Measurements from ENCODE around the gene SLC22A31. TPM values are rescaled to one million over a fixed set of nuclear protein-coding genes. Genes with fewer than 3 reads are reported as not detected.

SLC22A31 gene
- total and polyA plus RNA-seq, 5 donors = 0.05 to 0.69 (median 0.12) TPM; not detected in 2

DNA sequence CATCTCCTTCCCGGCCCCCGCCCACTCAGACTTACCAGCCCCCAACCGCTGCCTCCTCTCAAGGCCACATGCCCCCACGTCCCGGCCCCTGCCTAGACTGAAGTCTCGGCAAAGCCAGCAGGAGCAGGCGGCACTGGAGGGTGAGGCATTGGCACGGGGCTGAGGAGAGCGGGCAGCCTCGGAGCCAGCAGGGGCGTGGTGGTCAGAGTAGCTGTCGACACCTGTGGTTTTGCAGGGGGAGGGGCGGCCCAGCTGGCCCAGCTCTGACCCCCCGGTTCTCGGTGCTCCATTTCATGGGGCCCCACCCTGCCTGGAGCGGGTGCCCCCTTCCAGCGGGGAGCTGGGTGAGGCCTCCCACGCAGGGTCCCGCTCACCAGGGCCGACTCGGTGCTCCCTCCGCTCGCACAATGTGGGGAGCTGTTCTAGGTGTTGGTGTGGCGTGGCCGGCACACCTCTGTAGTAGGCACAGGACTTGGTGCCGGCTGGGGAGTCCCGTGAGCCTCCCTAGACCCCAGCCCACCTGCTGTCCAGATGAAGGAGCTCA lies 24.1 kb downstream of the SLC22A31 start:
- Histone ChIP-seq H3K4me1 (ENCODE audit: control insufficient read depth, insufficient read depth, low read length) (no peaks in the 10 kb centered on the region), H3K4me3 (ENCODE audit: low read length) (no peak overlapping the region), H3K9me3 (ENCODE audit: control insufficient read depth, low read length) (no peaks in the 10 kb centered on the region), H3K27ac (ENCODE audit: low read length) (no peak overlapping the region), H3K27me3 (ENCODE audit: control insufficient read depth, insufficient read depth) (no peaks in the 10 kb centered on the region)
- DNase-seq (no peak), ATAC-seq (no peak)
- intact Hi-C loops (cut with DNase I) = no loop called here
- 78% methylated on average over 27 of the region's 27 CpGs for WGBS

DNA sequence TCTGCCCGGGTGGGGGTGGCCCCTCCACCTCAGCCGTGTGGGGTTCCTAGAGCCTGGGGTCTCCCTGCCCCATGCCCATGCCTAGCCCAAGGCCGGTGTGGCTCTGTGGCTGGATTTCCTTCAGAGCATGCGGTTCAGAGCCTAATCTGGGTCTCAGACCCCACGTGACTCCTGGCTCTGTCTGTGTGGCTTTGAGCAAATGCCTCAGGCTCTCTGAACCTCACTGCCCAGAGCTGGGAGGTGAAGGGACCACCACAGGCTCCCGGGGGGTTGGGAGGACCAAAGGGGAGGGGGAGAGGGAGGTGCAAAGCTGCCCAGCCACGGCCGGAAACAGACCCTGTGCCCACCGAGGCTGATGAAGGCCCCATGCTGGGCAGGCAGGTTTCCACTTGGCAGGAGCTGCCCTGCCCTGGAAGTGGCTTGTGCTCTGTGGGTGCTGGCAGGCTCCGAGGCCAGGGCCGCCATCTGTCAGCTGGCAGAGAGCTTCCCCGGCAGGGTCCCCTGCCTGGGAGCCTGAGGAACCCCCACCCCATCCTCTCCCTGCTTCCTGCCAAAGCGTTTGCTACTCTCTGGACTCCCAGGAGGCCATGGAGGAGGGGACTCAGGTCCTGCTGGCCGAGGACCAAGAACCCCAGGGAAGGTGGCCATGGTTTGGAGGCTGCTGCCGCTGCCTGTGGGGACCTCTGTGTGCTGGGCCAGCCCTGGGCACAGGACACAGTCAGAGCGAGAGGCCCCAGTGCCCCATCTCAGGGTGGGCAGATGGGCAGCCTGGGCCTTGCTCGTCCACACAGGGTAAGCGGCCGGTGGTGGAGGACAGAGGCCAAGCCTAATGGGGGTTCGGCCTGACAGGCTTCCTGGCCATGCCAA lies 24.8 kb downstream of the SLC22A31 start:
- H3K4me3 ChIP-seq (ENCODE audit: low read length) = no peak overlapping the region
- no peak for ATAC-seq
- no peak overlapping the region for H3K27ac ChIP-seq (ENCODE audit: low read length)
- intact Hi-C loops (cut with DNase I) = no loop called here
- no peaks in the 10 kb centered on the region for H3K9me3 ChIP-seq (ENCODE audit: control insufficient read depth, low read length)
- H3K27me3 ChIP-seq (ENCODE audit: control insufficient read depth, insufficient read depth) = no peaks in the 10 kb centered on the region
- WGBS = 54% methylated on average over 20 of the region's 20 CpGs
- no peaks in the 10 kb centered on the region for H3K4me1 ChIP-seq (ENCODE audit: control insufficient read depth, insufficient read depth, low read length)
- no peak for DNase-seq

DNA sequence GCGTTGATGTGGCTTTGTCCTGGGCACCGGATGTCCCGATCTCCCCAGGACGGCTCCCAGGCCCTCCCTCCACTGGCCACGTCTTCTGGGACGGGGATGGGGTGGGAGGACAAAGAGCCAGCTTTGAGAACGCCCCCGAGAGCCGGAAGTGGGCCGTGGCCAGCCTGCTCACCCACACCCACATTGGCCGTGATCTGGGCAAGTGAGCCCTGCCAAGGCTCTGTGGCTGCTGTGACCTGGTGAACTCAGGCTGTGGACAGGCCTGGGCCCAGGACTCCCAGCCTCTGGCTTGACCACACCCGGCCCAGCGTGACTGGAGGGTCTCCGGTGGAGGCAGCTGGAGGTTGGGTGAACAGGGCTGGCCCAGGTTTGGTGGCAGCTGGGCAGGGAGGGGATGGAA lies 25.5 kb downstream of the SLC22A31 start:
- Histone ChIP-seq H3K9me3 (ENCODE audit: control insufficient read depth, low read length) (no peaks in the 10 kb centered on the region), H3K4me1 (ENCODE audit: control insufficient read depth, insufficient read depth, low read length) (no peaks in the 10 kb centered on the region), H3K27me3 (ENCODE audit: control insufficient read depth, insufficient read depth) (no peaks in the 10 kb centered on the region), H3K27ac (ENCODE audit: low read length) (no peak overlapping the region), H3K4me3 (ENCODE audit: low read length) (no peak overlapping the region)
- ATAC-seq = no peak
- intact Hi-C loops (cut with DNase I) = no loop called here
- WGBS = 71% methylated on average over 14 of the region's 14 CpGs
- DNase-seq = peak in 2 of 3 donors; percentile 53 to 81

DNA sequence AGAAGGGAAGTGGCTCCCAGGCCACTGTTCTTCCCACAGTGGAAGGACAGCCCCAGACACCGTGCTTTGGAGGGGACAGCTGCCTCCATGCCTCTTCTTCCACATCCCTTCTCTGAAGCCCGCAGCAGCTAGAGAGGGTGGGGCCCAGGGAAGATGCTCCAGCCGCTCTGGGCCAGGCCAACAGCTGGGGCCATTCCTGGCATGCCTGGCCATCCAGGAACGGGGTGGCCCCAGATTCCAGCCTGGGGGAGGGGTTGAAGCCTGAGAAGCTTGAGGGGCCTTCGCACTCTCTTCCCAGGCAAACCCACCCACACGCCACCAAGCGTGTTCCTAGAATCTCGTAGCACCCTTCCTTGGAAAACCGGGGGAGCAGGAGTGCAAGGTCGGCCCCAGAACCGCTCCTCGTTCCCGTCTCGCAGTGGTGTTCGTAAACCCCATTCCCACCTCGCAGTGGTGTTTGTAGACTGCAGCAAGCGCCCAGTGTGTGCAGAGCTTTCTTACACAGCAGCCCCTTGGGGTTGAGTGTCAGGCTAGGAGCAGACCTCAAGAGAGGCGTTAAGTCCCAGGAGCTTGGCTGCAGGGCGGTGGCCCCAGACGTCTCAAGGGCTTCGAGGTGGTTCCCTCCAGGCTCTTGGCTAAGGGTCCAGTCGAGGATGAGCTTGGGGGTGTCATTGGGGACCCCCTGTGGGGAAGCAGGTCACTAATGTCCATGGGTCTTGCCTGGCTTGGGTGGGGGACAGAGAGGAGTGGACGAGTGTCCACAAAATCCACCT lies 26.1 kb downstream of the SLC22A31 start:
- Histone ChIP-seq H3K9me3 (ENCODE audit: control insufficient read depth, low read length) (no peaks in the 10 kb centered on the region), H3K4me1 (ENCODE audit: control insufficient read depth, insufficient read depth, low read length) (no peaks in the 10 kb centered on the region), H3K27me3 (ENCODE audit: control insufficient read depth, insufficient read depth) (no peaks in the 10 kb centered on the region), H3K4me3 (ENCODE audit: low read length) (no peak overlapping the region), H3K27ac (ENCODE audit: low read length) (no peak overlapping the region)
- no peak for ATAC-seq
- intact Hi-C loops (cut with DNase I) = no loop called here
- 73% methylated on average over 23 of the region's 23 CpGs for WGBS
- no peak for DNase-seq

DNA sequence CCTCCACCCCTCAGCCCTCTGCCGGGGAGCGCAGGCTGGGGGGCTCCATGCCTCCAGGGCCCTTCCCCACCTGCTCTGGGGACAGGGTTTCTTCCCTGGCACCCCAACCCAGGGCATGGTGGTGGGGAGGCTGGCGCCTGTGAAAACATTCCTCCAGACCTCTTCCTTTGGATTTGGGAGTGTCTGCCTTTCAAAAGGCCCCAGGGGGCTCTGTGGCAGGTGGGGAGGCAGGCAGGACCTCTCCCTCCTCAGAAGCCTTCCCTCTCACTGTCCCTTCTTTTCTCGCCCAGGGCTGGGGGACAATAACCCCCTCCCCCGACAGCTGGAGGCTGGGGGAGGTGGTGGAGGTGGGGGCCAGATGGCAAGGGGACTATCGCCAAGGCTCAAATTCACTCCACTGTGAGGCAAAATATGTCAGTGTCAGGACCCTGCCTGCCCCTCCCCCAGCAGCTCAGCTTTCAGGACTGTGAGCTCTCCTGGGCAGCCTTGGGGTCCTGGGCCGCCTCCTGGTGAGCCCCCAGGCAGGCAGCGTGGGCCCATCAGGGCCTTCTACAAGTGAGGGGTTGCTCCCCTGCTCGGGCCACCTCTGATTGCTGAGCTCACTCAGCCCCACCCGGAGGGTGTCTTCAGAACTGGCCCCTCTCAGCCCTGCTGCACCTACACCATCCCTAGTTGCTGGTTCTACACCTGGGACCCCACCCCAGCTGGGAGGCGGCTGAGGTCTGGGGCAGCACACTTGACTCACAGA lies 27.0 kb downstream of the SLC22A31 start:
- WGBS = 72% methylated on average over 11 of the region's 11 CpGs
- H3K4me1 ChIP-seq (ENCODE audit: control insufficient read depth, insufficient read depth, low read length) = no peaks in the 10 kb centered on the region
- DNase-seq (peak in 1 of 3 donors; percentile 39), ATAC-seq (no peak)
- H3K27me3 ChIP-seq (ENCODE audit: control insufficient read depth, insufficient read depth) = no peaks in the 10 kb centered on the region
- H3K4me3 ChIP-seq (ENCODE audit: low read length) = no peak overlapping the region
- H3K27ac ChIP-seq (ENCODE audit: low read length) = no peak overlapping the region
- no peaks in the 10 kb centered on the region for H3K9me3 ChIP-seq (ENCODE audit: control insufficient read depth, low read length)
- intact Hi-C loops (cut with DNase I) = no loop called here

DNA sequence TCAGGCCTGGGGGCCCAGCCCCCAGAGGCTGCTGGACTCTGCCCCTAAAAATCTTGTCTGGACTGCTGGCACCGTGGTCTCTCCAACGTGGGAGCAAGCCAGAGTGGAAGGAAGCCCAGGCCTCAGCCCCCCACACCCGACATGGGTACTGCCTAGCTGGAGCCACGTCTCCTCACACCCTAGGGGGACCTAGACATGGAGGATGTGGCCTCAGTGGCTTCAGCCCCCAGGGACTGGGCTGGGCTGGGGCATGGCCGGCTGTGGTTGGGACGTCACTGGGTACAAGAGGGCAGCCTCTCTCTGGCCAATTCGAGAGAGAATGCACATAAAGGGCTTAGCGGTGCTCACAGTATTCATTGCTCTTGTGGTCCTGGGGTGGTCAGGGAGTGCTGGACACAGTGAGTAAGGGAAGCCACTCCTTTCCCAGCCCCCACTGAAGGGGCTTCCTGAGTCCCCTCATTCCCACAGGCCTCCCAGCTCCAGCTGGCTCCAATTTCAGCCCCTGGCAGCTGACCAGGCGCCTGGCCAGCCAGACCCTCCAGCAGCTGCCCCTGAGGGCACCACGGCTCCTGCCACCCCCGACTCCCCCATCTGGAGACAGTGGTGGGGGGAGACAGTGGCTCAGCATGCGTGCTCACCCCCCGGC lies 27.7 kb downstream of the SLC22A31 start:
- Histone ChIP-seq H3K27ac (ENCODE audit: low read length) (no peak overlapping the region), H3K9me3 (ENCODE audit: control insufficient read depth, low read length) (no peaks in the 10 kb centered on the region), H3K27me3 (ENCODE audit: control insufficient read depth, insufficient read depth) (no peaks in the 10 kb centered on the region), H3K4me1 (ENCODE audit: control insufficient read depth, insufficient read depth, low read length) (no peaks in the 10 kb centered on the region), H3K4me3 (ENCODE audit: low read length) (no peak overlapping the region)
- intact Hi-C loops (cut with DNase I) = no loop called here
- 46% methylated on average over 13 of the region's 13 CpGs for WGBS
- ATAC-seq (no peak), DNase-seq (peak in 2 of 3 donors; percentile 41 to 62)

DNA sequence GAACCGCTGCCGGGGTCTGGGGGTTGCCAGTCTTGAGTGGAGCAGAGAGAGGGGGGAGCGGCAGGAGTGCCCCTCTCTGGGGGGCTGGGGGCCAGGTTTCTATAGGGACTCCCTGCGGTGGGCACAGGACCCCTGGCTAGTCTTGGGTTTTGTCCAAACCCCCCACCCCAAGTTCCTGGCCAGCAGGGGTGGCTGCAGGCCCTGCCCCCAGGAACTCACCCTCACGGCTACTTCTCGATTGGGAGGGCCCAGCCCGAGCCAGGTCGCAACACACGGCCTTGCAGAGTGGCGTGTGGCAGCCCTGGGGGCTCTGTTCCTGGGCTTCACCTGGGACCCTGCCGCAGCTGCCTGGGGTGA lies 28.2 kb downstream of the SLC22A31 start:
- 86% methylated on average over 11 of the region's 11 CpGs for WGBS
- Histone ChIP-seq H3K9me3 (ENCODE audit: control insufficient read depth, low read length) (no peaks in the 10 kb centered on the region), H3K27ac (ENCODE audit: low read length) (no peak overlapping the region), H3K27me3 (ENCODE audit: control insufficient read depth, insufficient read depth) (no peaks in the 10 kb centered on the region), H3K4me1 (ENCODE audit: control insufficient read depth, insufficient read depth, low read length) (no peaks in the 10 kb centered on the region), H3K4me3 (ENCODE audit: low read length) (no peak overlapping the region)
- DNase-seq (peak in 2 of 3 donors; percentile 43 to 70), ATAC-seq (no peak)
- intact Hi-C loops (cut with DNase I) = no loop called here

DNA sequence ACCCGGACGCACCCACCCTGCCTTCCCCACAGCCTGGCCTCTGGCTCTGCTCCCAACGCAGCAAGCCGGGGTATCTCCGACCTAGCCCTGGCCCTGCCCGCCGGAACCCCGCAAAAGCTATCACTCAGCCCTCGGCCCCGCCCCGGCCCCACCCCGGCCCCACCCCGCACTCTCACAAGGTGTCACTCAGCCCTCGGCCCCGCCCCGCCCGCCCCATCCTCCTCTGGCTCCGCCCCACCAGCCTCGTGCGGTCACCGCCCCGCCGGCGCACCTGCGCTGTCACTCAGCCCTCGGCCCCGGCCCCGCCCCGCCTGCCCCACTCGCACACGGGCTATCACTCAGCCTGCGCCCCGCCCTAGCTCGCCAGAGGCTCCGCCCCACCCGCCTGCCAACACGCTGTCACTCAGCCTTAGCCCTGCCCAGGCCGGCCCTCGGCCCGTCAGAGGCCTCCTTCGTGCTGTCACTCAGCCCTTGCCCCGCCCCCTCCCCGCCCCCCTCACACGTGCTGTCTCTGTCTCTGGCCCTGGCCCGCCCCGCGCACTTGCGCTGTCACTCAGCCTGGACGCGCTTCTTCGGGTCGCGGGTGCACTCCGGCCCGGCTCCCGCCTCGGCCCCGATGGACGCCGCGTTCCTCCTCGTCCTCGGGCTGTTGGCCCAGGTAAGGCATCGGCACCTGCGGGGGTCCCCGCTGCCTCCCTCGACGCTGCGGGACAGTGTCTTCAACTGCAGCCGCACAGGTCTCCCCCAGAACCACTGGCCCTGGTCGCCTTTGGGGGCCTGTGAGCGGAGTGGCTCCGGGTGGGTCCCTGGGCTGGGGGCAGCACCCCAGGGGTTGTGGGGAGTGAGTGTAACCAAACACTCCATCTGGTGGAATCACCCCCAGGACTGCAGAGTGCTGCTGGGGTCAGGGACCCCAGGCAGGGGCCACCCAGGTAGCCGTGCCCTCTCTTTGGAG lies 28.8 kb downstream of the SLC22A31 start, which contains the start of gene CDH15:
TSS of gene CDH15 (plus strand) at position 533 of the 955 bp plus-strand sequence. CDS start at position 617, 84 bp downstream.
- ATAC-seq (peak; percentile 90 to 91), DNase-seq (peak; percentile 92 to 97 (median 95))
- 7% methylated on average over 74 of the region's 74 CpGs for WGBS
- Histone ChIP-seq H3K4me3 (ENCODE audit: low read length) (peak within 1 kb of the TSS; percentile 22), H3K27me3 (ENCODE audit: control insufficient read depth, insufficient read depth) (no peaks in the 10 kb centered on the region), H3K9me3 (ENCODE audit: control insufficient read depth, low read length) (no peaks in the 10 kb centered on the region), H3K4me1 (ENCODE audit: control insufficient read depth, insufficient read depth, low read length) (no peaks in the 10 kb centered on the region), H3K27ac (ENCODE audit: low read length) (no peak within 1 kb of the TSS)
- intact Hi-C loops (cut with DNase I) = no loop called here

DNA sequence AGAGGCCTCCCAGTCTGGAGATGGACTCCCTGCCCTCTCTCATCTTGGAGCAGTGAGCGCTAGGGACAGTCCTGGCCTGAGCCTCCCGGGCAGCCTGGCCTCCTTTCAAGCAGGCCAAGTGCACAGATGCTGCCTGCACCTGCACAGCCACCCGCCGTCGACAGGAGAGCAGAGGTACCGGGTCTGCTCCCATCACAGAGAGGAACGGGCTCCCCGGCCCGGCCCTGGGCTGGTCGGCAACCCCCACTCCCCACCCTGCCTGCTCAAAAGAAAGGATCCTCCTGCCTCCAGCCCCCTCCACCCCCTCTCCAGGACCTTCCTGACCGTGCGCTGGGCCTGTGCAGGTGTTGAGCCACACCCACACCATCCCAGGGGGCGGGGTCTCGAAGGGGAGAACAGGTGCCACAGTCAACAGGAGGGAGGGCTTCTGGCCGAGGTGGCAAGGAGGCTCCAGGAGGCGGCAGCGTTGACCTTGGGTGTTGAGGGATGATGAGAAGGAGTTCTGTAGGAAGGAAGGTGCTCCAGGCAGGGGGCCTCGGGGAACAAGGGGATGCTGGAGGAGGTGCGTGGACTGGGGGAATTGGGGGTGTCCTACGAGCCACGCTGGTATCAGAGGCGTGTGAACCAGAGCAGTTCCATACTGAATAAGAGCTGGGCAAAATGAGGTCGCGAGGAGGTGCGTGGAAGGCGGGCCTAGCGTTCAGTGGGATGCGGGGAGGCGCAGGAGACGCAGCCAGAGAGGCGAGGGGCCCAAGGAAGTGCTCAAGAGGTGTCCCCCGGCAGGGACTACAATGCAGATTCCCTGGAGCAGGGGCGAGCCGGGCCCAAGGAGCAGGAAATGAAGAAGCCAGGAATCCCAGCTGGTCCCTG lies 29.8 kb downstream of the SLC22A31 start:
- Histone ChIP-seq H3K9me3 (ENCODE audit: control insufficient read depth, low read length) (no peaks in the 10 kb centered on the region), H3K4me1 (ENCODE audit: control insufficient read depth, insufficient read depth, low read length) (no peaks in the 10 kb centered on the region), H3K27ac (ENCODE audit: low read length) (no peak overlapping the region), H3K27me3 (ENCODE audit: control insufficient read depth, insufficient read depth) (no peaks in the 10 kb centered on the region), H3K4me3 (ENCODE audit: low read length) (peak overlapping the region; percentile 22)
- intact Hi-C loops (cut with DNase I) = no loop called here
- DNase-seq (peak; percentile 30 to 70 (median 39)), ATAC-seq (no peak)
- WGBS = 17% methylated on average over 34 of the region's 34 CpGs
